ENCODE measurements around the gene KATNB1. TPM values are rescaled to one million over a fixed set of nuclear protein-coding genes. Genes with fewer than 3 reads are reported as not detected.

The KATNB1 gene
- total RNA-seq, 4 donors from 2014 or later: 6.4 to 21.5 (median 11.1) TPM

- no peak overlapping the region for H3K4me3 ChIP-seq
- peaks cover 0 to 11% (median 0%) of the 10 kb centered on the region in 3 donors for H3K4me1 ChIP-seq
- ATAC-seq: no peak
- WGBS, 2 donors (ENCODE audit: low coverage in 1 of 2): 43% methylated on average over 5 of the region's 33 CpGs; no CpG with 5 or more reads in 1 of the 2 donors
- TF ChIP-seq, protein P1, sequence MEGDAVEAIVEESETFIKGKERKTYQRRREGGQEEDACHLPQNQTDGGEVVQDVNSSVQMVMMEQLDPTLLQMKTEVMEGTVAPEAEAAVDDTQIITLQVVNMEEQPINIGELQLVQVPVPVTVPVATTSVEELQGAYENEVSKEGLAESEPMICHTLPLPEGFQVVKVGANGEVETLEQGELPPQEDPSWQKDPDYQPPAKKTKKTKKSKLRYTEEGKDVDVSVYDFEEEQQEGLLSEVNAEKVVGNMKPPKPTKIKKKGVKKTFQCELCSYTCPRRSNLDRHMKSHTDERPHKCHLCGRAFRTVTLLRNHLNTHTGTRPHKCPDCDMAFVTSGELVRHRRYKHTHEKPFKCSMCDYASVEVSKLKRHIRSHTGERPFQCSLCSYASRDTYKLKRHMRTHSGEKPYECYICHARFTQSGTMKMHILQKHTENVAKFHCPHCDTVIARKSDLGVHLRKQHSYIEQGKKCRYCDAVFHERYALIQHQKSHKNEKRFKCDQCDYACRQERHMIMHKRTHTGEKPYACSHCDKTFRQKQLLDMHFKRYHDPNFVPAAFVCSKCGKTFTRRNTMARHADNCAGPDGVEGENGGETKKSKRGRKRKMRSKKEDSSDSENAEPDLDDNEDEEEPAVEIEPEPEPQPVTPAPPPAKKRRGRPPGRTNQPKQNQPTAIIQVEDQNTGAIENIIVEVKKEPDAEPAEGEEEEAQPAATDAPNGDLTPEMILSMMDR (IDR thresholded peaks at IDR 0.05): no peak
- TF ChIP-seq POLR2A (IDR thresholded peaks at IDR 0.05) (no peak), EP300 (IDR thresholded peaks at IDR 0.05) (no peak)
- no peaks in the 10 kb centered on the region for H3K27me3 ChIP-seq
- no peaks in the 10 kb centered on the region for H3K9me3 ChIP-seq
- H3K27ac ChIP-seq: peak overlapping the region in 3 of 4 donors; percentile 27 to 44 (median 37)
- H3K36me3 ChIP-seq: peaks cover 0 to 85% of the 10 kb centered on the region in 2 donors
Measured at GRCh38 chr16:57758331-57759117, 23.0 kb downstream of the KATNB1 start.

DNA sequence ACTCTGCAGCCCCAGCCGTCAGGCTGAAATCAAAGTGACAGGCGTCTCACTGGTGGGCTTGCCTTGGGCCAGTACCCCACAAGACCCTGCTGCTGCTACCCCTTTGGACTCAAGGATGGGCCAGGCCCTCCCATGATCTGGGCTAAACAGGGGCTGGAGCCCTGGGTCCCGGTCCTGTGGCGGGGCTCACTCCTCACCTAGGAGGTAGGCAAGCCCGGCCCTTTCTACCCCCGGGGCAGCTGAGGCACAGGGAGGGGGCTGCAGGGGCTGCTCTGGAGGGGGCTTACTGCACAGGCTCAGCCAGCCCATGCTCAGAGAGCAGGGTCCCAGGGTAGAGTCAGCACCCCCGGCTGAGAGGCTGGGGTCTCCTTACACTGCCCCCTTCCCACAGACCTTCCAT lies 23.6 kb downstream of the KATNB1 start:
- Histone ChIP-seq H3K9me3 (no peaks in the 10 kb centered on the region), H3K4me1 (peaks cover 0 to 11% (median 0%) of the 10 kb centered on the region in 3 donors), H3K27me3 (no peaks in the 10 kb centered on the region), H3K36me3 (peaks cover 0 to 85% of the 10 kb centered on the region in 2 donors), H3K27ac (peak overlapping the region in 2 of 4 donors; percentile 27 to 44), H3K4me3 (no peak overlapping the region)
- TF ChIP-seq, protein P1 (IDR thresholded peaks at IDR 0.05): no peak
- TF ChIP-seq POLR2AphosphoS5 (IDR thresholded peaks at IDR 0.05) (no peak), POLR2A (IDR thresholded peaks at IDR 0.05) (no peak), EP300 (IDR thresholded peaks at IDR 0.05) (no peak)
- 67% methylated on average over 1 of the region's 7 CpGs; no CpG with 5 or more reads in 1 of the 2 donors for WGBS, 2 donors (ENCODE audit: low coverage in 1 of 2)
- no peak for ATAC-seq

GRCh38 chr16:57759541-57760356 lies 24.2 kb downstream of the KATNB1 start:
- no peak for ATAC-seq
- 53% methylated on average over 5 of the region's 21 CpGs; no CpG with 5 or more reads in 1 of the 2 donors for WGBS, 2 donors (ENCODE audit: low coverage in 1 of 2)
- Histone ChIP-seq H3K4me1 (peaks cover 0 to 11% (median 0%) of the 10 kb centered on the region in 3 donors), H3K9me3 (no peaks in the 10 kb centered on the region), H3K36me3 (peaks cover 0 to 84% of the 10 kb centered on the region in 2 donors), H3K4me3 (no peak overlapping the region), H3K27ac (peak overlapping the region in 1 of 4 donors; percentile 44), H3K27me3 (no peaks in the 10 kb centered on the region)
- TF ChIP-seq POLR2A (IDR thresholded peaks at IDR 0.05) (no peak), POLR2AphosphoS5 (IDR thresholded peaks at IDR 0.05) (no peak), EP300 (IDR thresholded peaks at IDR 0.05) (no peak)
- TF ChIP-seq, protein P1 (IDR thresholded peaks at IDR 0.05): no peak

DNA sequence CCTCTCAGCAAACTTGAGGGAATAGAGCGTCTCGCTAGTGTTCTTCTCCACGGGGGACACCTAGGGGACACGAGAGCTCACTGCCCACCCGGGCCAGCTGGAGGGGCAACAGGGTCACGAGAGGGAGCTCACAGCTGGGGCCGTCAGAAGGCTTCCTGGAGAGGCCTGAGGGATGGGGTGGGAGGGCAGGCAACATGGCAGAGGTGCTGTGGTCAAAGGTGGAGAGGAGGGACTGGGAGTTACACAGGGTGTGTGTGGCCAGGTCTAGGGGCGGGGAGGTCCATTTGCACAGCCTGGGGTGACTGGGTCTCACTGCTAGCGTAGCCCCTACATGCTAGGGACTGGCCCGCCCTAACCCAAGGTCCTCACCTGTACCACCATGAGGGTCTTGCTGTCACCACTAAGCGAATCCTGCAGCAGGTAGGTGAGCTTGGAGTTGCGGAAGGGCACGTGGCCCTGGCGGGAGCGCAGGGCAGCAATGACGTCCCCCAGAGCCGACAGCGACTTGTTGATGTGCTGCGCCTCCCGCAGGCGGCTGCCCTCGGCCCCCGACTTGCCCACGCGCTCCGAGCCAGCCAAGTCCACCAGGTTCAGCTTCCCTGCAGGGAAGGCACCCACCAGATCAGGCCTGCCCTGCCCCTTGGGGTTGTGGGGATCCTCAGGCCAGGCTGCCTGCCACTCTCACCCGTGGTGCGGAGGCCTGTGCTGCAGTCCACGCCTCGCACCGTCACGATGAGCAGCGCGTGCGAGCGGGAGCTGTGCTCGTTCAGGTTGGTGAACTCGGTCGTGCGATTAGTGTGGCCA lies 25.0 kb downstream of the KATNB1 start:
- Histone ChIP-seq H3K4me1 (peaks cover 0 to 11% (median 0%) of the 10 kb centered on the region in 3 donors), H3K4me3 (no peak overlapping the region), H3K36me3 (peaks cover 0 to 83% of the 10 kb centered on the region in 2 donors), H3K9me3 (no peaks in the 10 kb centered on the region), H3K27ac (no peak overlapping the region), H3K27me3 (no peaks in the 10 kb centered on the region)
- no peak for TF ChIP-seq POLR2AphosphoS5 (IDR thresholded peaks at IDR 0.05)
- no peak for TF ChIP-seq POLR2A (IDR thresholded peaks at IDR 0.05)
- 100% methylated on average over 1 of the region's 40 CpGs; no CpG with 5 or more reads in 1 of the 2 donors for WGBS, 2 donors (ENCODE audit: low coverage in 1 of 2)
- ATAC-seq: no peak
